CD4-positive, alpha-beta memory T cell (primary cell): ENCODE results near the gene PBX1. TPM values are rescaled to one million over a fixed set of nuclear protein-coding genes. Genes with fewer than 3 reads are reported as not detected.
"Not testable (repeated sequence)": the region's sequence is repeated elsewhere in the genome, so short reads cannot be mapped to it uniquely, and the experiment has no call there.

Source experiments
- CTCF ChIA-PET: fragments of 350-600 bp; sonication (Branson Sonifier 250); formaldehyde crosslinking; loops from one replicate; lab custom pipeline; 2021; ENCODE audit warnings: inconsistent platforms; ENCODE audit not compliant: partially characterized antibody; lab: Charles Lee
- POLR2A ChIA-PET: fragments of 350-600 bp; sonication (Branson Sonifier 250); formaldehyde crosslinking; loops from one replicate; lab custom pipeline; 2021; ENCODE audit not compliant: partially characterized antibody; lab: Charles Lee
- DNase-seq, 5 donors: peaks; one replicate each; pipeline versions ENCODE4 v3.0.0 to v3.0.0-alpha.2; 2020 to 2022; ENCODE audit warnings: mixed read lengths in 1 of 5
- H3K27ac ChIP-seq: one replicate; pipeline ENCODE4 v1.7.0; 2013; ENCODE audit warnings: low read depth, low read length
- H3K27me3 ChIP-seq: 2 replicates; pipeline ENCODE4 v1.7.0; 2013; ENCODE audit warnings: mild to moderate bottlenecking, low read length, moderate library complexity; ENCODE audit not compliant: insufficient read depth
- H3K36me3 ChIP-seq: 2 replicates; pipeline ENCODE4 v1.7.0; 2013; ENCODE audit warnings: mild to moderate bottlenecking, low read length, moderate library complexity; ENCODE audit not compliant: insufficient read depth
- H3K4me1 ChIP-seq: 2 replicates; pipeline ENCODE4 v1.7.0; 2013; ENCODE audit warnings: mild to moderate bottlenecking, low read length, moderate library complexity; ENCODE audit not compliant: insufficient read depth
- H3K4me3 ChIP-seq, 2 donors: one replicate each; pipeline ENCODE4 v1.7.0; 2013; ENCODE audit warnings: low read length in 2 of 2, mild to moderate bottlenecking in 1 of 2
- H3K9me3 ChIP-seq, 2 donors: one replicate each; pipeline ENCODE4 v1.7.0; 2013; ENCODE audit warnings: low read length in 2 of 2, control low read depth in 1 of 2; ENCODE audit not compliant: control insufficient read depth in 1 of 2
- H3K27ac Mint-ChIP-seq, 7 donors: one replicate each; pipeline ENCODE4 v1.8.0; 2020 to 2021; ENCODE audit warnings: mixed read lengths in 7 of 7, mild to moderate bottlenecking in 6 of 7, inconsistent platforms in 3 of 7, moderate library complexity in 3 of 7
- H3K27me3 Mint-ChIP-seq, 2 donors: one replicate each; pipeline ENCODE4 v1.8.0; 2020 to 2021; ENCODE audit warnings: mixed read lengths in 2 of 2
- H3K36me3 Mint-ChIP-seq, 2 donors: one replicate each; pipeline ENCODE4 v1.8.0; 2020 to 2021; ENCODE audit warnings: mixed read lengths in 2 of 2, inconsistent platforms in 1 of 2, mild to moderate bottlenecking in 1 of 2
- H3K4me1 Mint-ChIP-seq, 4 donors: one replicate each; pipeline ENCODE4 v1.8.0; 2020 to 2021; ENCODE audit warnings: mixed read lengths in 4 of 4, mild to moderate bottlenecking in 1 of 4
- H3K4me3 Mint-ChIP-seq, 8 donors: one replicate each; pipeline ENCODE4 v1.8.0; 2020 to 2021; ENCODE audit warnings: mixed read lengths in 8 of 8, mild to moderate bottlenecking in 7 of 8, moderate library complexity in 6 of 8, inconsistent platforms in 3 of 8
- H3K9me3 Mint-ChIP-seq, 8 donors: one replicate each; pipeline ENCODE4 v1.8.0; 2020 to 2021; ENCODE audit warnings: mixed read lengths in 8 of 8, mild to moderate bottlenecking in 5 of 8, inconsistent platforms in 3 of 8, moderate library complexity in 1 of 8
- intact Hi-C: fragments of 100-400 bp; cut with micrococcal nuclease; formaldehyde crosslinking; loops from one replicate; pipeline ENCODE4 v1.15.1; 2023
- polyA plus RNA-seq, 2 donors: library from polyadenylated mRNA; unstranded; fragments of 300-500 nt; fragmentation: Illumina TruSeq; gene quantifications; one replicate each; pipeline ENCODE4 v1.2.3, GENCODE V29; 2021
- total RNA-seq, 2 experiments: library from RNA; stranded (reverse); gene quantifications; one replicate each; pipeline ENCODE4 v1.2.3, GENCODE V29; 2021

PBX1 gene
- total and polyA plus RNA-seq, 4 experiments from 2014 or later, result 0.06 to 0.70 (median 0.53) TPM; not detected in 1

DNA sequence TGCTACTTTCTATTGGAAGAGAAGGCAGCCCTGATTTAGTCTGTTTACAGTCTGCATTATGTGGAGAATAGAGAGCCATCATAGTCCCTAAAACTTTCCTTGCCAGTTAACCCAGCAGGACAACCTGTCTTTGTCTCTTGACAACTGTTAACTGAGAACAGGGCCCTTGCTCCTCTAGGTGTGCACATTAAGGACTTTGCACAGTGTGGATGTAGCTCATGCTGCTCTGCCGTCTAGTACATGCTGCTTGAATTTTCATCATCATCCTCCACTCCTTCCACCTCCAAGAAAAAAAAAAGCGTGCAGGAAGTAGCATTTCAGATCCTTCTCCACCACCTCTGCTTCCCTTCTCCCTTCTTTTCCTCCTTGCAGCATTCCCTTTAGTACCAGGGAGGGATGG lies 91.5 kb downstream of the PBX1 start:
- DNase-seq, result no peak
- H3K27me3 Mint-ChIP-seq, result peaks cover 0 to 2% of the 10 kb centered on the region in 2 donors
- no peak overlapping the region for H3K27ac Mint-ChIP-seq
- H3K4me3 Mint-ChIP-seq, result no peak overlapping the region
- H3K4me1 Mint-ChIP-seq, result peaks cover 0 to 2% (median 0%) of the 10 kb centered on the region in 4 donors
- no peaks in the 10 kb centered on the region for H3K4me1 ChIP-seq
- no peaks in the 10 kb centered on the region for H3K9me3 ChIP-seq
- intact Hi-C loops, result no loop called here
- ChIA-PET CTCF (no interaction called here), POLR2A (no interaction called here)
- no peak overlapping the region for H3K27ac ChIP-seq
- peaks cover 0 to 10% (median 0%) of the 10 kb centered on the region in 8 donors for H3K9me3 Mint-ChIP-seq
- H3K27me3 ChIP-seq, result no peaks in the 10 kb centered on the region
- H3K36me3 Mint-ChIP-seq, result no peaks in the 10 kb centered on the region
- H3K4me3 ChIP-seq, result no peak overlapping the region
- H3K36me3 ChIP-seq, result no peaks in the 10 kb centered on the region

DNA sequence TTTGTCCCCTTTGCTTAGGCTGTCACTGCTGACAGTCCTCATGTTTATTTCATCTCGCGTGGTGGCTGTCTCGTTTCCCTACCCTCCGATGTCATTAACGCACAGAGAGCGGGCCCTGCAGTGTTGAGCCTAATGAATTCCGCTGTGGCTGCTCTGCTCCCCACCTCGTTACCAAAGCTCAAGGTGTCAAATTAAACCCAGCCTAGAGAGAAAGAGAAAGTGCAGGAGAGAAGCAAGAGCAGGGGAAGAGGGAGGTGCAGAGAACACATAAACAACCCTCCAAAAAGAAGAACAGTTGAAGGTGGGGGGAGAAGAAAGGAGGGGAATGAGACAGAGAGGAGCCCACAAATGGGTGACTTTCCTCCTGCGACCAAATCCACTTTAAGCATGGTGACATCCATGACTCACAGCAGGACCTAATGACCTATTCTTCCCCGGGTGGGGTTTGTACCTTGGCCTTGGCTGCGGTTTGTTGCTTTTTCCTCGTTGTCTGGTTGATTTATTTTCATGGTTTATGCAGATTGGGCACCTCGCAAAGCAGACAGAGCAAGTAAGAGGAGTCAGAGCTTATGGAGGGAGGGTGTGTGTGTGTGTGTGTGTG lies 92.5 kb downstream of the PBX1 start:
- H3K4me3 Mint-ChIP-seq, result no peak overlapping the region
- no peak overlapping the region for H3K4me3 ChIP-seq
- CTCF ChIA-PET, result no interaction called here

DNA sequence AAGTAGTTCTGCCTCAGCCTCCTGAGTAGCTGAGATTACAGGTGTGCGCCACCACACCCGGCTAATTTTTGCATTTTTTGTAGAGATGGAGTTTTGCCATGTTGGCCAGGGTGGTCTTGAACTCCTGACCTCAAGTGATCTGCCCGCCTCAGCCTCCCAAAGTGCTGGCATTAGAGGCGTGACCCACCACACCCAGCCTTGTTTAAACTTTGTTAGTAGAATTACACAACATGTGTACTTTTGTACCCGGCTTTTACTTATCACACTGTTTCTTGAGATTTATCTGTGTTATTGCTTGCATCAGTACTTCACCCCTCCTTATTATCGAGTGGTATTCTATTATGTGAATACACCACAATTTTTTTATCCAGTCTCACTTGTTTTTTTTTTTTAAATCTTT lies 94.0 kb downstream of the PBX1 start:
- H3K36me3 Mint-ChIP-seq, H3K27ac Mint-ChIP-seq, H3K4me1 Mint-ChIP-seq, H3K9me3 Mint-ChIP-seq, H3K27me3 Mint-ChIP-seq, H3K36me3 ChIP-seq, H3K9me3 ChIP-seq, H3K27ac ChIP-seq, intact Hi-C loops, H3K4me1 ChIP-seq, CTCF ChIA-PET, H3K27me3 ChIP-seq, DNase-seq, H3K4me3 Mint-ChIP-seq, H3K4me3 ChIP-seq, POLR2A ChIA-PET: not testable (repeated sequence)

More for the DNA sequence above, 92.5 kb downstream of the PBX1 start:
- Mint-ChIP-seq H3K9me3 (peaks cover 0 to 10% (median 1%) of the 10 kb centered on the region in 8 donors), H3K4me1 (peaks cover 0 to 2% (median 0%) of the 10 kb centered on the region in 4 donors), H3K27me3 (peaks cover 0 to 2% of the 10 kb centered on the region in 2 donors), H3K27ac (no peak overlapping the region), H3K36me3 (no peaks in the 10 kb centered on the region)
- DNase-seq, result no peak
- intact Hi-C loops, result no loop called here
- Histone ChIP-seq H3K4me1 (no peaks in the 10 kb centered on the region), H3K36me3 (no peaks in the 10 kb centered on the region), H3K9me3 (no peaks in the 10 kb centered on the region), H3K27ac (no peak overlapping the region), H3K27me3 (no peaks in the 10 kb centered on the region)
- POLR2A ChIA-PET, result no interaction called here

DNA sequence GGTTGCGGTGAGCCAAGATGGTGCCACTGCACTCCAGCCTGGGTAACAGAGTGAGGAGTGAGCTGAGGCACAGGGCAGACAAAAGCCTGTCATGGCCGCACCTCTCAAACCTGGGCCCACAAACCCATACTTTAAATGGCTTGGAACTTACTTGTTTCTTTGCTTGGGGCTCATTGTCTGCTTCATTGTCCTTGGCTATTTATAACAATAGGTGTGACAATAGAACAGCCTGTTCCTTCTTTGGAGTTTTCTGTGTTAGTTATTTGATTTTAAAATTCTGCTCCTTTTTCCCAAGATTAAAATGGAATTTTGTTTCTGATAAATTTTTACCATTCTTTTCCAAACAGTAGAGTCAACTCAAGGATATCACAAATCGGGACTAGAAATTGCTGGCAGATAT lies 94.7 kb downstream of the PBX1 start:
- Mint-ChIP-seq H3K9me3 (peaks cover 0 to 10% (median 1%) of the 10 kb centered on the region in 8 donors), H3K27me3 (peaks cover 0 to 2% of the 10 kb centered on the region in 2 donors), H3K27ac (no peak overlapping the region), H3K36me3 (no peaks in the 10 kb centered on the region), H3K4me1 (peaks cover 0 to 2% (median 0%) of the 10 kb centered on the region in 4 donors), H3K4me3 (no peak overlapping the region)
- ChIA-PET CTCF (no interaction called here), POLR2A (no interaction called here)
- DNase-seq, result no peak
- no peaks in the 10 kb centered on the region for H3K4me1 ChIP-seq
- H3K36me3 ChIP-seq, result no peaks in the 10 kb centered on the region
- no peaks in the 10 kb centered on the region for H3K27me3 ChIP-seq
- intact Hi-C loops, result no loop called here
- no peak overlapping the region for H3K4me3 ChIP-seq
- H3K9me3 ChIP-seq, result no peaks in the 10 kb centered on the region
- H3K27ac ChIP-seq, result no peak overlapping the region

DNA sequence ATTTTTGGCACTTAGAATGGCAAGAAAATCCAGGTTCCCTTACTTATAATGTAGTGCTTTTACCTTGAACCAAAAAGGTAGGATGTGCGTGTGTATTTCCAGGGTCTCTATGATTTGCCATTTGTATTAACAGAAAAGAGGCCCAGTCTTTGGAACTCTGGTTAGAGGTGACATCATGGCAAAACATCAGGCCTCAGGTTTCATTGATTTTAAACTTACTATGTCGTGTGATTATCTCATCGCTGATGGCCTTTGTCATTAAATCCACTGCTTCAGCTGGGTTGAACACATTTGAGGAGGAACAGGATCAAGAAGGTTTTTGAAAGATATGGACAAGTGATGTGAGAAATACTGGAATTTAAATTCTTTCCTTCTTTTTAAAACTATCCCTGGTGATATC lies 95.2 kb downstream of the PBX1 start:
- no peak overlapping the region for H3K27ac Mint-ChIP-seq
- no peaks in the 10 kb centered on the region for H3K36me3 ChIP-seq
- H3K9me3 ChIP-seq, result no peaks in the 10 kb centered on the region
- peaks cover 0 to 2% (median 0%) of the 10 kb centered on the region in 4 donors for H3K4me1 Mint-ChIP-seq
- ChIA-PET CTCF (no interaction called here), POLR2A (no interaction called here)
- H3K27me3 ChIP-seq, result no peaks in the 10 kb centered on the region
- H3K4me1 ChIP-seq, result no peaks in the 10 kb centered on the region
- peaks cover 0 to 2% of the 10 kb centered on the region in 2 donors for H3K27me3 Mint-ChIP-seq
- intact Hi-C loops, result no loop called here
- no peak overlapping the region for H3K4me3 Mint-ChIP-seq
- no peak overlapping the region for H3K27ac ChIP-seq
- H3K4me3 ChIP-seq, result no peak overlapping the region
- no peaks in the 10 kb centered on the region for H3K36me3 Mint-ChIP-seq
- peaks cover 0 to 10% (median 1%) of the 10 kb centered on the region in 8 donors for H3K9me3 Mint-ChIP-seq
- DNase-seq, result no peak

DNA sequence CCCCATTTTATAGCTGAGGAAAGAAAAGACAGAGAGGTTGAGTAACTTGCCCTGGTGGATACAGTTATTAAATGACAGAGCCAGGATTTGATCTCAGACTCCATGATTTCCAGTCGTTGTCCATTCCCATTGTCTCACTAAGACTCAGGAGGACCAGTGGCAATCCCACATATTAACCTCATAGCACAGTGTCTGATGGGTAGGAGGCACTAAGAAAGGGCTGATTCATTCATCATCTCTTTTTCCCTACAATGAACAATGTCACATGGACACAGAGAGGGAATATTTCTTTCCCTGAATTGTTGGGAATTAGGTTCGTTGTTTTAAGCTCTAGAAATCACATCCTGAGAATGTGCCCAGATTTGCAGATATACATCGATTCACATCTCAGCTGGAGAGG lies 99.9 kb downstream of the PBX1 start:
- Mint-ChIP-seq H3K27ac (no peak overlapping the region), H3K36me3 (no peaks in the 10 kb centered on the region), H3K9me3 (peaks cover 0 to 12% (median 2%) of the 10 kb centered on the region in 8 donors), H3K4me3 (no peak overlapping the region), H3K27me3 (no peaks in the 10 kb centered on the region), H3K4me1 (peaks cover 0 to 2% (median 0%) of the 10 kb centered on the region in 4 donors)
- Histone ChIP-seq H3K4me3 (no peak overlapping the region), H3K27ac (no peak overlapping the region), H3K4me1 (peaks cover 4% of the 10 kb centered on the region), H3K36me3 (no peaks in the 10 kb centered on the region), H3K9me3 (no peaks in the 10 kb centered on the region), H3K27me3 (no peaks in the 10 kb centered on the region)
- intact Hi-C loops, result no loop called here
- ChIA-PET CTCF (no interaction called here), POLR2A (no interaction called here)
- DNase-seq, result no peak

DNA sequence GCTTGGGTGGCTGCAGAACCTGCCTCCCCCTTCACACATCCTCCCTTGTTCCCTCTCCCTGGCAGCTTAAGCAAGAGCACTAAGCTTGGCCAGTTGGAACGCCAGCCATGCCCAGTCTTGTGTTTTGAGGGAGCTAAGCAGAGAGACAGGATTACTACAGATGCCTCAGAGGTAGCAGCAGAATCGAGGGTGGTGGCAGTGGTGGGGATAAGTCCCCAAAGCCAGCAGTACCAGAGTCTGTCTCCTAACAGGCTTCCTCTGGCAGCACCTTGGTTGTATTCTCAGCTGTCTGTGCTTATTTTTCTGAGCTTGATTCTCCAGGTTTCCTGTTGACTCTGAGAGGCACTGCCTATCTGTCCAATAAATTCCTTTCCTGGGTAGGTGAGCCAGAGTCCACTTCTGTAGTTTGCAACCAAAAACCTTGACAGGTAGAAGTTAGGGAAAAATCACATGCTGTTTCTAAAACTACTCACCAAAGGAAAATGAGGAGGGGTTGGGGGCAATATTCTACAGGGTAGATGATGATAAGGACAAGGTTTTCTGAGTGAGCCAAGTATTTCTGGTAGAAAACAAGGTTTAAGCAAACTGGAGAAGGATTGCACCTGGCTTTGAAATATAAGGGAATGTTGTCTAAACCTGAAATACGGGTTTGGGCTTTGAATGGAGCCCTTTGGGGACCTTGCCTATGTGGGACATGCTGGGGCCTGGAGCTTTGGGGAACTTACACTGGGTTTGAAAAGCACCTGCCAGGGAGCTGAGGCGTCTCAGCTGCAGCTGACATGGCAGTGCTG lies 100.8 kb downstream of the PBX1 start:
- peak overlapping the region in 1 of 7 donors; percentile 54 for H3K27ac Mint-ChIP-seq
- no peak overlapping the region for H3K4me3 Mint-ChIP-seq
- Histone ChIP-seq H3K4me3 (no peak overlapping the region), H3K9me3 (peaks cover 0 to 3% of the 10 kb centered on the region in 2 donors), H3K4me1 (peaks cover 4% of the 10 kb centered on the region), H3K27ac (no peak overlapping the region), H3K36me3 (no peaks in the 10 kb centered on the region), H3K27me3 (no peaks in the 10 kb centered on the region)
- intact Hi-C loops, result no loop called here
- peaks cover 0 to 8% (median 3%) of the 10 kb centered on the region in 8 donors for H3K9me3 Mint-ChIP-seq
- CTCF ChIA-PET, result no interaction called here
- POLR2A ChIA-PET, result no interaction called here
- H3K36me3 Mint-ChIP-seq, result no peaks in the 10 kb centered on the region
- no peak for DNase-seq
- H3K27me3 Mint-ChIP-seq, result no peaks in the 10 kb centered on the region
- H3K4me1 Mint-ChIP-seq, result peaks cover 0 to 2% (median 0%) of the 10 kb centered on the region in 4 donors
